ENCODE measurements around the gene CDYL.

CDYL gene

GRCh38 chr6:4884646-4885340, 108.6 kb downstream of the CDYL start:
- no peaks in the 10 kb centered on the region for H3K27me3 Mint-ChIP-seq
- CTCF ChIA-PET = no interaction called here
- H3K4me1 Mint-ChIP-seq = no peaks in the 10 kb centered on the region
- H3K36me3 Mint-ChIP-seq = no peaks in the 10 kb centered on the region
- H3K27ac Mint-ChIP-seq = no peak overlapping the region
- H3K4me3 Mint-ChIP-seq = no peak overlapping the region
- DNase-seq = no peak
- H3K9me3 Mint-ChIP-seq = peaks cover 2% of the 10 kb centered on the region

- no peak overlapping the region for H3K4me3 Mint-ChIP-seq
- CTCF ChIA-PET = no interaction called here
- no peaks in the 10 kb centered on the region for H3K36me3 Mint-ChIP-seq
- H3K4me1 Mint-ChIP-seq = no peaks in the 10 kb centered on the region
- H3K27ac Mint-ChIP-seq = no peak overlapping the region
- DNase-seq = no peak
- H3K9me3 Mint-ChIP-seq = peaks cover 2% of the 10 kb centered on the region
- no peaks in the 10 kb centered on the region for H3K27me3 Mint-ChIP-seq
Measured at GRCh38 chr6:4885341-4885933, 109.2 kb downstream of the CDYL start.

GRCh38 chr6:4888841-4889240, 112.6 kb downstream of the CDYL start:
- Mint-ChIP-seq H3K4me3 (no peak overlapping the region), H3K4me1 (no peaks in the 10 kb centered on the region), H3K36me3 (peaks cover 14% of the 10 kb centered on the region), H3K9me3 (peaks cover 2% of the 10 kb centered on the region), H3K27me3 (no peaks in the 10 kb centered on the region), H3K27ac (no peak overlapping the region)
- CTCF ChIA-PET = no interaction called here
- no peak for DNase-seq

GRCh38 chr6:4889701-4890100, 113.5 kb downstream of the CDYL start:
- CTCF ChIA-PET = no interaction called here
- H3K27ac Mint-ChIP-seq = no peak overlapping the region

GRCh38 chr6:4890191-4890590, 114.0 kb downstream of the CDYL start:
- H3K4me3 Mint-ChIP-seq = no peak overlapping the region
- no peaks in the 10 kb centered on the region for H3K27me3 Mint-ChIP-seq
- peaks cover 22% of the 10 kb centered on the region for H3K36me3 Mint-ChIP-seq
- H3K27ac Mint-ChIP-seq = no peak overlapping the region
- no peaks in the 10 kb centered on the region for H3K4me1 Mint-ChIP-seq
- no peaks in the 10 kb centered on the region for H3K9me3 Mint-ChIP-seq
- CTCF ChIA-PET = no interaction called here
- DNase-seq = no peak

More at GRCh38 chr6:4889701-4890100, 113.5 kb downstream of the CDYL start:
- H3K27me3 Mint-ChIP-seq = no peaks in the 10 kb centered on the region
- peaks cover 21% of the 10 kb centered on the region for H3K36me3 Mint-ChIP-seq
- H3K9me3 Mint-ChIP-seq = no peaks in the 10 kb centered on the region
- no peak overlapping the region for H3K4me3 Mint-ChIP-seq
- no peak for DNase-seq
- no peaks in the 10 kb centered on the region for H3K4me1 Mint-ChIP-seq

GRCh38 chr6:4890627-4891026, 114.4 kb downstream of the CDYL start:
- H3K36me3 Mint-ChIP-seq = peaks cover 24% of the 10 kb centered on the region
- no peak for DNase-seq
- no peaks in the 10 kb centered on the region for H3K4me1 Mint-ChIP-seq

GRCh38 chr6:4891141-4891540, 114.9 kb downstream of the CDYL start:
- DNase-seq = no peak
- Mint-ChIP-seq H3K36me3 (peaks cover 26% of the 10 kb centered on the region), H3K27ac (no peak overlapping the region), H3K27me3 (no peaks in the 10 kb centered on the region), H3K4me3 (no peak overlapping the region), H3K4me1 (no peaks in the 10 kb centered on the region), H3K9me3 (no peaks in the 10 kb centered on the region)
- CTCF ChIA-PET = no interaction called here

More at GRCh38 chr6:4890627-4891026, 114.4 kb downstream of the CDYL start:
- Mint-ChIP-seq H3K4me3 (no peak overlapping the region), H3K27ac (no peak overlapping the region), H3K27me3 (no peaks in the 10 kb centered on the region), H3K9me3 (no peaks in the 10 kb centered on the region)
- CTCF ChIA-PET = no interaction called here

- H3K27me3 Mint-ChIP-seq = no peaks in the 10 kb centered on the region
- no peak for DNase-seq
- peaks cover 33% of the 10 kb centered on the region for H3K36me3 Mint-ChIP-seq
- H3K27ac Mint-ChIP-seq = no peak overlapping the region
- no peak overlapping the region for H3K4me3 Mint-ChIP-seq
- CTCF ChIA-PET = no interaction called here
- no peaks in the 10 kb centered on the region for H3K4me1 Mint-ChIP-seq
- no peaks in the 10 kb centered on the region for H3K9me3 Mint-ChIP-seq
Measured at GRCh38 chr6:4892785-4893485, 116.7 kb downstream of the CDYL start.

- DNase-seq = no peak
- Mint-ChIP-seq H3K36me3 (peaks cover 35% of the 10 kb centered on the region), H3K4me1 (no peaks in the 10 kb centered on the region), H3K27me3 (no peaks in the 10 kb centered on the region), H3K4me3 (no peak overlapping the region), H3K9me3 (no peaks in the 10 kb centered on the region), H3K27ac (no peak overlapping the region)
- CTCF ChIA-PET = no interaction called here
Measured at GRCh38 chr6:4894049-4894448, 117.8 kb downstream of the CDYL start.

- no peak overlapping the region for H3K4me3 Mint-ChIP-seq
- no peaks in the 10 kb centered on the region for H3K4me1 Mint-ChIP-seq
- H3K27me3 Mint-ChIP-seq = no peaks in the 10 kb centered on the region
- CTCF ChIA-PET = interaction anchor here (1.2 kb wide), 1 partner anchor 12 kb away, joined by 4 read pairs; no protein-coding TSS in a partner anchor
- no peak overlapping the region for H3K27ac Mint-ChIP-seq
- H3K36me3 Mint-ChIP-seq = peaks cover 37% of the 10 kb centered on the region
- no peak for DNase-seq
- peaks cover 4% of the 10 kb centered on the region for H3K9me3 Mint-ChIP-seq
Measured at GRCh38 chr6:4895971-4896370, 119.8 kb downstream of the CDYL start.

- DNase-seq = no peak
- H3K27me3 Mint-ChIP-seq = no peaks in the 10 kb centered on the region
- H3K9me3 Mint-ChIP-seq = peaks cover 4% of the 10 kb centered on the region
- H3K27ac Mint-ChIP-seq = peak overlapping the region; percentile 12
- CTCF ChIA-PET = interaction anchor here (1.2 kb wide), 1 partner anchor 12 kb away, joined by 4 read pairs; no protein-coding TSS in a partner anchor
- peaks cover 37% of the 10 kb centered on the region for H3K36me3 Mint-ChIP-seq
- no peak overlapping the region for H3K4me3 Mint-ChIP-seq
- no peaks in the 10 kb centered on the region for H3K4me1 Mint-ChIP-seq
Measured at GRCh38 chr6:4896401-4896800, 120.2 kb downstream of the CDYL start.

- Mint-ChIP-seq H3K4me3 (no peak overlapping the region), H3K9me3 (peaks cover 4% of the 10 kb centered on the region), H3K36me3 (peaks cover 21% of the 10 kb centered on the region), H3K27me3 (no peaks in the 10 kb centered on the region), H3K27ac (no peak overlapping the region), H3K4me1 (no peaks in the 10 kb centered on the region)
- no peak for DNase-seq
- CTCF ChIA-PET = interaction anchor here (0.6 kb wide), 1 partner anchor 104 kb away, joined by 3 read pairs; no protein-coding TSS in a partner anchor
Measured at GRCh38 chr6:4899249-4900034, 123.2 kb downstream of the CDYL start.

- DNase-seq = no peak
- Mint-ChIP-seq H3K36me3 (peaks cover 14% of the 10 kb centered on the region), H3K4me3 (no peak overlapping the region), H3K9me3 (peaks cover 4% of the 10 kb centered on the region), H3K27me3 (no peaks in the 10 kb centered on the region), H3K27ac (no peak overlapping the region), H3K4me1 (peaks cover 10% of the 10 kb centered on the region)
- CTCF ChIA-PET = interaction anchor here (0.6 kb wide), 1 partner anchor 218 kb away, joined by 3 read pairs; no protein-coding TSS in a partner anchor
Measured at GRCh38 chr6:4901386-4902061, 125.3 kb downstream of the CDYL start.

- Mint-ChIP-seq H3K9me3 (peaks cover 4% of the 10 kb centered on the region), H3K27me3 (no peaks in the 10 kb centered on the region), H3K27ac (no peak overlapping the region), H3K4me3 (no peak overlapping the region), H3K36me3 (peaks cover 12% of the 10 kb centered on the region), H3K4me1 (peaks cover 19% of the 10 kb centered on the region)
- no peak for DNase-seq
- CTCF ChIA-PET = no interaction called here
Measured at GRCh38 chr6:4902363-4902762, 126.2 kb downstream of the CDYL start.
